GM19455 (cell line): Measurements from ENCODE around the gene SS18L1.
"Not testable (repeated sequence)": the region's sequence is repeated elsewhere in the genome, so short reads cannot be mapped to it uniquely, and the experiment has no call there.

Experiments used
- ATAC-seq: cut with Tn5 transposase; IDR thresholded peaks from one replicate; pipeline ENCODE4 v1.9.1; 2021; ENCODE audit not compliant: unreplicated experiment

Gene SS18L1

GRCh38 chr20:62143081-62143956, at the start of gene SS18L1, which contains the start of gene PSMA7:
Gene SS18L1, plus strand, starts transcription at chr20:62143769. Its CDS starts 52 bp downstream, at chr20:62143821.
Gene PSMA7, minus strand, starts transcription at chr20:62143394. Its CDS starts 91 bp downstream, at chr20:62143303.
- peak; percentile 65 for ATAC-seq

GRCh38 chr20:62096421-62097380, 46.9 kb upstream of the SS18L1 start:
- no peak for ATAC-seq

GRCh38 chr20:62097881-62098407, 45.6 kb upstream of the SS18L1 start:
- no peak for ATAC-seq

- ATAC-seq, result no peak
Measured at GRCh38 chr20:62101078-62101477, 42.5 kb upstream of the SS18L1 start.

- ATAC-seq, result no peak
Measured at GRCh38 chr20:62103508-62104233, 39.9 kb upstream of the SS18L1 start.

- ATAC-seq, result no peak
Measured at GRCh38 chr20:62104234-62104789, 39.3 kb upstream of the SS18L1 start.

GRCh38 chr20:62104791-62105345, 38.7 kb upstream of the SS18L1 start:
- ATAC-seq, result no peak

- ATAC-seq, result no peak
Measured at GRCh38 chr20:62105592-62105991, 38.0 kb upstream of the SS18L1 start.

- ATAC-seq, result no peak
Measured at GRCh38 chr20:62111148-62111547, 32.4 kb upstream of the SS18L1 start.

GRCh38 chr20:62112368-62112767, 31.2 kb upstream of the SS18L1 start:
- ATAC-seq, result no peak

- no peak for ATAC-seq
Measured at GRCh38 chr20:62114894-62115293, 28.7 kb upstream of the SS18L1 start.

- ATAC-seq, result not testable (repeated sequence)
Measured at GRCh38 chr20:62115800-62116407, 27.7 kb upstream of the SS18L1 start.

- ATAC-seq, result no peak
Measured at GRCh38 chr20:62116558-62117361, 26.8 kb upstream of the SS18L1 start.

GRCh38 chr20:62117362-62117646, 26.3 kb upstream of the SS18L1 start:
- no peak for ATAC-seq

GRCh38 chr20:62117658-62118057, 25.9 kb upstream of the SS18L1 start:
- no peak for ATAC-seq

- no peak for ATAC-seq
Measured at GRCh38 chr20:62118113-62119043, 25.2 kb upstream of the SS18L1 start.

- ATAC-seq, result no peak
Measured at GRCh38 chr20:62119115-62119514, 24.5 kb upstream of the SS18L1 start.
